ENCODE data around the gene ATG2B.

GRCh38 chr14:96410119-96410518, 47.0 kb upstream of the ATG2B start:
- TF ChIP-seq EZH2 (IDR thresholded peaks at IDR 0.05) (no peak), POLR2AphosphoS5 (IDR thresholded peaks at IDR 0.05; ENCODE audit: borderline replicate concordance, low read depth, low read length) (no peak)
